ENCODE measurements around the gene MAPK8IP2.
"Not testable (repeated sequence)": the region's sequence is repeated elsewhere in the genome, so short reads cannot be mapped to it uniquely, and the experiment has no call there.

Gene MAPK8IP2

DNA sequence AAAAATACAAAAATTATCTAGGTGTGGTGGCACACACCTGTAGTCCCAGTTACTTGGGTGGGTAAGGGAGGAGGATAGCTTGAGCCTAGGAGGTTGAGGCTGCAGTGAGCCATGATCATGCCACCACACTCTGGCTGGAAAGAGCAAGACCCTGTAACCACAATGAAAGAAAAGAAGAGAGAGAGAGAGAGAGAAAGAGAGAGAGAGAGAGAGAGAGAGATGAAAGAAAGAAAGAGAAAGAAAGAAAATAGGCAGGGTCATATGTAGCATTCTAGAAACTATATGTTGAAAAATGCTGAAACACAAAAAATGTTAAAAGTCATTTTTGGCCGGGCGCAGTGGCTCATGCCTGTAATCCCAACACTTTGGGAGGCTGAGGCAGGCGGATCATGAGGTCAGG is 13.7 kb downstream of the MAPK8IP2 start:
- not testable (repeated sequence) for DNase-seq

DNA sequence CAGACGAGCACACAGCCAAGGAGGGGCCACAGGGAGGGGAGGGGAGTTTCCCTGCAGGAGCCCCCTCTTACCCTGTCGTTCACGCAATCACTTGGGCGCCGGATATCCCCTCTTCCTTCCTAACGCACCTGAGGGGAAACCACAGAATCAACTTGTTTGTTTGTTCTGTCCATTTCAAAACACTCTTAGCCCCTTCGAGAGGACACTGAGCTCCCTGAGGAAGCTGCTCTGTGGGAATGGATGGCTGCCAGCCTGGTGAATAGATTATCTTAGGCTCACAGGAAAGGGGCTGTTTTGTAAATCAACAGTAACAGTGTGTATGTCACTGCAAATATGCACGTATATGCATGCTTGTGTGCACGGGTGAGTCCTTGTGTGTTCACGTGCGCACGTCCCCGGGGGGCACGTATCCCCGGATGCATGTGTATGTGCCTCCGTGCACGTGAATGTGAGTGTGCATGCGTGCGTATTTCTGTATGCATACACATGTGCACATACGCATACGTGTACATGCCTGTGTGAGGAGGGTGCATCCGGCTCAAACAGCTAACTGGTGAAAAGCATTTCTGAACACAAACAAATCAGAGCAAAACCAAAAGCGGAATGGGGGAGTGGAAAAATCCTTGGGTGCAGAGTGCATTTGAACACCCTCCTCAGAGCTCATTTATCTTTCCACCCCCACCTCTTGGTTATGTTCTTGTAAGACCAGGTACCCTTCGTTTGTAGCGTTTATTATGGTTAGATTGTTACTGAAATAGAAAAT is 20.2 kb downstream of the MAPK8IP2 start:
- DNase-seq, result peak; percentile 70 to 74

- peak; percentile 50 to 66 for DNase-seq
Measured at GRCh38 chr22:50621356-50621880, 20.8 kb downstream of the MAPK8IP2 start.

- peak; percentile 38 to 48 for DNase-seq
Measured at GRCh38 chr22:50621948-50622722, 21.5 kb downstream of the MAPK8IP2 start.

DNA sequence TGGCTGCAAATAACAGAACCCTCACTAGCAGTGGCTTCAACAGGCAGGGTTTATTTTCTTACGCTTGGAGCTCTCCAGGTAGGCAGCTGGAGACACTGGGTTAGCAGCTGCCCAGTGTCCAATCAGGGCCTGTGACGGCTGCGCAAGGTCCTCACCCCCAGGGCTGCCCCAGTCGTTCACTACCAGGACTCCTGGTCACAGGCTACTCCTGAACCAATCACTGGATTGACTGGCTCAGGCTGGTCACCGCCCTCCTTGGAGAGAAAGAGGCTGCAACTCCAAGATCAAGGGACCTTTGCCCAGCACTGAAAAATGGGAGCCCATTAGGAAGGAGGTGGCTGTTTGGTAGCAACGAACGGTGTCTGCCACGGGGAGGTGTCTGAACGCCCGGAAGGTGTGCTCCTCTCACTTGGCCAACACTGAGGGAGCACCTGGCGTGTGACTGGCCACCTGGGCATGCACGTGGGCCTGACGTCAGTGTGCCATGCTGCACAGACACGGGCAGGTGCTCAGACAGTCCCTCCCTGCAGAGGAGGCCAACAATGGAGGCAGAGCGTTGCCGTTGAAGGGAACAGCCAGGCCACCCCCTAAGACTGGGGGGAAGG is 22.2 kb downstream of the MAPK8IP2 start:
- no peak for DNase-seq

GRCh38 chr22:50624347-50625130 is 23.9 kb downstream of the MAPK8IP2 start:
- no peak for DNase-seq

- DNase-seq, result no peak
Measured at GRCh38 chr22:50625131-50625567, 24.6 kb downstream of the MAPK8IP2 start.

DNA sequence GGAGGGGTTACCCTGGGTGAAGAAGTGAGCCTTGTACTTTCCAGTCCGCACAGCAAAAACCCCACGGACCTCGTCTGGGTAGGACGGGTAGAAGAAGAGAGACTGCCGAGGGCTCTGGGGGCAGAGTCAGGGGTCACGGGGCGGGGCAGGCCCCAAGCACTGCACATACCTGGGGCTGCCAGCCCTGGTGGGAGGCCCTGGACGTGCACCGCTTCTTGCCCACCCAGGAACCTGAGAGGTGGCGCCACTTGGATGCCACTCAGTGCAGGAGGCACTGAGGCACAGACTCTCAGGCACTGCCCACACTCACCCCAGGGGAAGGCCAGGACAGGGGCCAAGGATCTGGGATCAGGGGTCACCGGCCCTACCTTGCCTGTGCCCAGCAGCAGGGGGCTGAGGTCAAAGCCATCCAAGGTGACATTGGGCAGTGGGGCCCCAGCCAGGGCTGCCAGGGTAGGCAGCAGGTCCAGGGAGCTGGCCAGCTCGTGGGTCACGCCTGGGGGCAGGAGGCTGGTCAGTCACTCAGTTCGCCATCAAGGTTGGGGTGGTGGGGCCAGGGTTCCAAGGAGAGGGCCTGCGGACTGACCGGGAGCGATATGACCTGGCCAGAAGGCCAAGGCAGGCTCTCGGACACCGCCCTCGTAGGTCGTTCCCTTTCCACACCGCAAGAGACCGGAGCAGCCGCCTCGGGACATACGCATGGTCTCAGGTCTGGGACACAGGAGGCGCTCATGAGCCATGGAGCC is 25.1 kb downstream of the MAPK8IP2 start:
- DNase-seq, result no peak

DNA sequence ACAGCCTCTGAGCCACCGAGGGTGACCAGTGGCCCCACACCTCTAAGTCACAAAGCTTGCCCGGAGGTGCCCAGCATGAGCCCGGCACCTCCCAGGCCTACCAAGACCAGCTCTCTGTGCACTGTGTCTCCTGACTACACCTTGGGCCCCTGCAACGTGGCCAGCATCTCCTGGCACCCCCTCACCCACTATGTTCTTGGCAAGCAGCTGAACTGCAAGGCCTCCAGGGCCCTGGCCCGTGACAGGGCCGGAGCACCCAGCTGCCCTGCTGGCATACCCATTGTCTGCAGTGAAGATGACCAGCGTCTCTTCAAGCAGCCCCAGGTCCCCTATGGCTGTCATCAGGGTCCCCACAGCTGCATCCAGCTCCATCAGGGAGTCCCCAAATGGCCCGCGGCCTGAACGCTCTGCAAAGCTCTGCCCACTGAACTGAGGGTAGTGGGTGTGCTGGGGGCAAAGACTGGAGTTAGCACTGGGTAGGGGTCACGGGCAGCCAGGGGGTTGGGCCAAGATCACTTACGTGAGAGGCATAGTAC is 25.8 kb downstream of the MAPK8IP2 start:
- no peak for DNase-seq

DNA sequence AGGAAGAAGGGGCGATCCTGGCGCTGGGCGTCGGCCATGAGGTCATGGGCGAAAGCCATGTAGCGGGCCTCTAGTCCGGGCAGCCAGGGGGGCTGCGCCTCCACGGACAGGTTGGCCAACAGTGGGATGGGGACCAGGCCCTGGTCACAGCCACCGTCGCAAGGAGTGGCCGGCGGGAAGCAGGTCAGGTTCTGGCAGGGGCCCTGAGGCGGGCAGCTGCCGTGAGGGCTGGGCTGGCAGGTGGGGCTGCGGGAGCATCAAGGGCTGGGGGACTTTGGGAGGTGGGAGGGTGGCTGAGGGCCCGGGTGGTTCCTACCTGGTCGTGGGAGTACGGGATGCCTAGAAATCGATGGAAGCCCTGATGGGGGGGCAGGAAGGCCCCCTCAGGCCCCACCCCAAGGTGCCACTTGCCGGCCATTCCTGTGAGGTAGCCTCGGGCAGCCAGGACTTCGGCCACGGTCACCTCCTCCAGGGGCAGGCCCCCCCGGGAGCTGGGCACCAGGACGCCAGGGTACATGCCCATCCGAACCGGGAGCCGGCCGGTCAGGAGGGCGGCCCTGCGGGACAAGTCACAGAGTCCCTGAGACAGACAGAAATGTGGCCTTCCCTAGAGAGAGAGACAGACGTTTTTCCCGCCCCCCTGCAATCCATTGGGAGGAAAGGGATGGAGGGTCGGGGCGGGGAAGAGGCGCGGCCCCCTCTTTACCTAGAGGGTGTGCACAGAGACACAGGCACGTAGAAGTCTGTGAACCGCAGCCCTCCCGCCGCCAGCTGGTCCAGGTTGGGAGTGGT is 26.5 kb downstream of the MAPK8IP2 start:
- DNase-seq, result peak in 1 of 2 donors; percentile 29

DNA sequence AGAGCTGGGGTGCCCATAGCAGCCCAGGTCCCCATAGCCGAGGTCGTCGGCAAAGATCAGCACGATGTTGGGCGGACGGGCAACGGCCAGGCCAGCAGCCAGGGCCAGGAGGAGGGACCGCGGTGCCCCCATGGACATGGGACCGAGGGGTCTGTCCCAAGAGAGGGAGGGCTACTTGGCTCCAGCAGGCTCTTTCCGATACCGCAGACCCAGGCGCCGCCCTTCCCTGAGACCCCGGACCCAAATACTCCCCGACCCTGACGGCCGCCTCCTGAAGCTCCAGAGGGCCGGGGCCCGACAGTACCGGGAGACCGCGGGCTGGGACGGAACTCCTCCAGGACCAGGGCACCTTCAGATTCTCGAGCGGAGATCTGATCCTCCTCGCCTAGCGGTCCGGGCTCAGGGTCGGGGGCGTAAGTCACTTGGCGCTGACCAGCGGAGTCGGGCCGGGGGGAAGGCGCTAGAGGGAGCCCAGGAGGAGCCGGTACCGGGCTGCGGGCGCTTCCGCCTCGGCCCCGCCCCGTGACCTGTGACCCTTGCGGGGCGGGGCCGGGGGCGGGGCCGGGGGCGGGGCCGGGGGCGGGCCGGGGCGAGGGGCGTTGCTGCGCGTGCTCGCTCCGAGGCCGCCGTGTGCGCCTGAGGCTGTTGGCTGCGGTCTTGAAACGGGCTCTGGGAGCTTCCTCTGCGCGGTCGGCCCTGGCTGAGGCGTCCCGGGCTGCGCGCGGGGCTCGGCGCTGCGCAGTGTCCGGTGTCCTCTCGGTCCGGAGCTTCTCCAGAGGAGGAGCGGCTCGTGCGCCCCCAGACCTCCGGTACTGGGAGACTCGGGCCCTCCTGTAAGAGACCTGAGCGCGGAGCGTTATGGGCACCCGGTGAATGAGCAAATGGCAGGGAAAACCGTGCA is 27.3 kb downstream of the MAPK8IP2 start, which contains the start of gene ARSA:
Gene ARSA, minus strand, starts transcription at position 511 of the 901 bp plus-strand sequence. Its CDS starts 373 bp downstream, at position 138.
- DNase-seq, result peak; percentile 84

- peak; percentile 72 to 74 for DNase-seq
Measured at GRCh38 chr22:50628543-50629134, 28.0 kb downstream of the MAPK8IP2 start.

GRCh38 chr22:50630376-50630775 is 29.8 kb downstream of the MAPK8IP2 start:
- no peak for DNase-seq

DNA sequence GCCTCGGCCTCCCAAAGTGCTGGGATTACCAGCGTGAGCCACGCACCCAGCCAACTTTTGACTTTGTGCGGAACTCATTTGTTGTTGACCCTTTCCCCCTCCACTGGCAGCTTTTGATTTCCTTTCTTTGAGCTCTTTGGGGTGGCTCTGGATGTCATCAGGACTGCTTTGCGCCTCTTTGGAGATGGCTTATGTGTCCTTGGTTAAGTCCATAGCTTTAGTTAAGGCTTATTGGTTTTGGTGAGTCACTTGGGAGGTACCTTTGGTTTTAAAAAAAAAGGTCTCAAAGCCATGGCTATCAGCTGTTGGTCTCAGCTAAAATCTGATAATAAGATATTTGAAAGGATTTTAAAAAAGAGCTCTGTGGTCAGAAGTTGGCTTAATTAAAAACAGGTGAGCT is 32.5 kb downstream of the MAPK8IP2 start:
- no peak for DNase-seq

DNA sequence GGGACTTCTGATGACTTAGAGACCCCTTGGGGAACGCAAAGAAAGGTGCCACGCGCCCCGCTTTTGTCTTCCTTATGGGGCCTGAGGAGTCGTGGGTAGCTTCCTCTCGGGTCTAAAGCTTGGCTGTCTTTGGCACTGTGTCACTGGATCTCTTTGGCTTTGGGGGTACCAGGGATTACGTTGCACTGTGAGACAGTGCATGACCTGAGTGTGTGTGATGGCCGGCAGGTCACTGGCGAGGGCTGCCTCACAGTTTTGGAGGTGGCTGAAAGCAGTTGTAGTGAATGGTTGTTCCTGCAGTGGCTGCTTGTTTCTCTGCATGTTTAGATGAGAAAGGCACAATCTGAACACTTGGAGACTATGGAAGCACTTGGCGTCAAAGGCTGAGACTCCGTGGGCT is 33.2 kb downstream of the MAPK8IP2 start:
- no peak for DNase-seq

DNA sequence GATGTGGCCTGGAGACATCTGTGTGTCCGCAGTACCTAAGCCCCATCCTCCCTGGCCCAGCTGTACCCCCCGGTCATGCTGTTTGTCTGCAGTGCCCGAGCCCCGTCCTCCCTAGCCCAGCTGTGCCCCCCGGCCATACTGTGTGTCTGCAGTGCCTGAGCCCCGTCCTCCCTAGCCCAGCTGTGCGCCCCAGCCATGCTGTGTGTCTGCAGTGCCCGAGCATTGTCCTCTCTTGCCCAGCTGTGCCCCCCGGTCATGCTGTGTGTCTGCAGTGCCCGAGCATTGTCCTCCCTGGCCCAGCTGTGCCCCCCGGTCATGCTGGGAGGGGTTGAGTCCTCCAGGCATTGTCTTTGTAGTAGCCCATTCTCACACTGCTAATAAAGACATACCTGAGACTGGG is 35.0 kb downstream of the MAPK8IP2 start:
- no peak for DNase-seq

DNA sequence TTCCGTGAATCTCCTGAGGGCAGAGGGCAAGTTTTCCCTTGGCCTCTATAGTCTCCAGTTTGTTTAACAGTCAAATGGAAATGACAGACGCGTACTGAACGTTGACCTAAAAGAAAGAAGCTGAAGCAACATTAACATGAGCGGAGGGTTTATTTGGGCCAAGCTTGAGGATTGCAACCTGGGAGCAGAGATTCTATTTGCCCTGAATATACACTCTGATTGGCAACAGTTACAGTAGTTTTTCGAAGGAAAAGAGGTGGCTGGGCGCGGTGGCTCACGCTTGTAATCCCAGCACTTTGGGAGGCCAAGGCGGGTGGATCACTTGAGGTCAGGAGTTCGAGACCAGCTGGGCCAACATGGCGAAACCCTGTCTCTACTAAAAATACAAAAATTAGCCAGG is 39.7 kb downstream of the MAPK8IP2 start:
- DNase-seq, result not testable (repeated sequence)

DNA sequence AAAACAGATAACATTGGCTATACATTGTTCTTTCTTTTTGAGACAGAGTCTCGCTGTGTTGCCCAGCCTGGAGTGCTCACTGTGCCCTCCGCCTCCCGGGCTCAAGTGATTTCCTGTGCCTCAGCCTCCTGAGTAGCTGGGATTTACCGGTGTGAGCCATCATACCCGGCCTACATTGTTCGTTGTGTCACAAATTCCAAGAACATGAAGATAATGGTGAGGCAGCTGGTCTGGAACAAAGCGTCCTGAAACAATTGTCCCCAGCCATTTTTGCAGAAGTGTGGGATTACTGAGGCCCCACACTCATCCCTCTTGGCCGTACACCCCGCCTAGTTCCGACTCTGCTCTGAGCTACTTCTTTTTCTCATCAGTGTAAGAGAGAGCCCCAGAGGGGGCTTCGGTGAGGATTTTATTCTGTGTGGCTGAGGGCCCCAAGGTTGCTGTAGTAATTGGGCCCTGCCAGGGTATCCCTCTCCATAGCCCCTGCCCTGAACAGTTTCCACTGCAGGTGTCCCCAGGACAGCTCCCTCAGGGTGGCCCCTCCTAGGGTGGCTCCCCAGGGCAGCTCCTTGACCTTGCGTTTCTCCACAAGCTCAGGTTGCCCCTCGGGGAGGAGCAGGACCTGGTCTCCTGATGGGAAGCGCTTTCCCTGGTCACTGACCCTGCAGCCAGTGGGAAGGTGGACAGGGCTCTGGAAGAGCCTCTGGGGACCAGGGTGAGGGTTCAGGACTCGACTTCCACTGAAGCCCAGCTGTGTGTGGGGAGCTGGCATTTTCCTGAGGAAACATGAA is 40.5 kb downstream of the MAPK8IP2 start:
- no peak for DNase-seq

All from CD4-positive, alpha-beta T cell treated with Interleukin-4 for 1 hour (primary cell).